Measurements from ENCODE around the gene DYNLT1.

GRCh38 chr6:158669145-158670035 lies 24.8 kb upstream of the DYNLT1 start:
- TF ChIP-seq, protein P1, sequence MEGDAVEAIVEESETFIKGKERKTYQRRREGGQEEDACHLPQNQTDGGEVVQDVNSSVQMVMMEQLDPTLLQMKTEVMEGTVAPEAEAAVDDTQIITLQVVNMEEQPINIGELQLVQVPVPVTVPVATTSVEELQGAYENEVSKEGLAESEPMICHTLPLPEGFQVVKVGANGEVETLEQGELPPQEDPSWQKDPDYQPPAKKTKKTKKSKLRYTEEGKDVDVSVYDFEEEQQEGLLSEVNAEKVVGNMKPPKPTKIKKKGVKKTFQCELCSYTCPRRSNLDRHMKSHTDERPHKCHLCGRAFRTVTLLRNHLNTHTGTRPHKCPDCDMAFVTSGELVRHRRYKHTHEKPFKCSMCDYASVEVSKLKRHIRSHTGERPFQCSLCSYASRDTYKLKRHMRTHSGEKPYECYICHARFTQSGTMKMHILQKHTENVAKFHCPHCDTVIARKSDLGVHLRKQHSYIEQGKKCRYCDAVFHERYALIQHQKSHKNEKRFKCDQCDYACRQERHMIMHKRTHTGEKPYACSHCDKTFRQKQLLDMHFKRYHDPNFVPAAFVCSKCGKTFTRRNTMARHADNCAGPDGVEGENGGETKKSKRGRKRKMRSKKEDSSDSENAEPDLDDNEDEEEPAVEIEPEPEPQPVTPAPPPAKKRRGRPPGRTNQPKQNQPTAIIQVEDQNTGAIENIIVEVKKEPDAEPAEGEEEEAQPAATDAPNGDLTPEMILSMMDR (IDR thresholded peaks at IDR 0.05), result no peak
- TF ChIP-seq POLR2A (IDR thresholded peaks at IDR 0.05) (no peak), POLR2AphosphoS5 (IDR thresholded peaks at IDR 0.05) (no peak)
